Activated CD4-positive, alpha-beta T cell treated with anti-CD3 and anti-CD28 coated beads, Interleukin-2, amount 10 ng/mL, durations not matched to agents 24 days and 14 days (primary cell): ENCODE data around the gene ARHGEF12. TPM values are rescaled to one million over a fixed set of nuclear protein-coding genes. Genes with fewer than 3 reads are reported as not detected.

Experiments used
- DNase-seq: peaks from one replicate; pipeline ENCODE4 v3.0.0; 2022
- H3K27ac Mint-ChIP-seq: one replicate; pipeline ENCODE4 v1.8.0; 2022; ENCODE audit warnings: mild to moderate bottlenecking, mixed read lengths
- H3K27me3 Mint-ChIP-seq: one replicate; pipeline ENCODE4 v1.8.0; 2022; ENCODE audit warnings: mixed read lengths
- H3K36me3 Mint-ChIP-seq: one replicate; pipeline ENCODE4 v1.8.0; 2022; ENCODE audit warnings: low read depth, mild to moderate bottlenecking, mixed read lengths
- H3K4me1 Mint-ChIP-seq: one replicate; pipeline ENCODE4 v1.8.0; 2021; ENCODE audit warnings: mixed read lengths
- H3K4me3 Mint-ChIP-seq: one replicate; pipeline ENCODE4 v1.8.0; 2022; ENCODE audit warnings: mild to moderate bottlenecking, moderate library complexity, mixed read lengths
- H3K9me3 Mint-ChIP-seq: one replicate; pipeline ENCODE4 v1.8.0; 2021; ENCODE audit warnings: mixed read lengths
- intact Hi-C: fragments of 100-400 bp; cut with micrococcal nuclease; formaldehyde crosslinking; loops from one replicate; pipeline ENCODE4 v1.15.1; 2023
- total RNA-seq: library from RNA; stranded (reverse); gene quantifications from 2 replicates; pipeline ENCODE4 v1.2.3, GENCODE V29; 2022

ARHGEF12 gene
- total RNA-seq, 1 donor from 2014 or later: 20.3 TPM

GRCh38 chr11:120339394-120339890, 3.2 kb downstream of the ARHGEF12 start:
- intact Hi-C loops: loop anchor here (10.0 kb wide), 2 partner anchors 465 to 855 kb away; no protein-coding TSS in a partner anchor
- peaks cover 35% of the 10 kb centered on the region for H3K4me1 Mint-ChIP-seq
- peak overlapping the region; percentile 16 for H3K4me3 Mint-ChIP-seq
- peaks cover 9% of the 10 kb centered on the region for H3K36me3 Mint-ChIP-seq
- peaks cover 54% of the 10 kb centered on the region for H3K27me3 Mint-ChIP-seq
- DNase-seq: peak; percentile 63
- H3K9me3 Mint-ChIP-seq: peaks cover 6% of the 10 kb centered on the region
- H3K27ac Mint-ChIP-seq: no peak overlapping the region

- intact Hi-C loops: loop anchor here (5.0 kb wide), 1 partner anchor 93 kb away; no protein-coding TSS in a partner anchor
- peaks cover 39% of the 10 kb centered on the region for H3K4me1 Mint-ChIP-seq
- H3K36me3 Mint-ChIP-seq: peaks cover 9% of the 10 kb centered on the region
- DNase-seq: no peak
- H3K4me3 Mint-ChIP-seq: no peak overlapping the region
- H3K9me3 Mint-ChIP-seq: peaks cover 6% of the 10 kb centered on the region
- no peak overlapping the region for H3K27ac Mint-ChIP-seq
- peaks cover 54% of the 10 kb centered on the region for H3K27me3 Mint-ChIP-seq
Measured at GRCh38 chr11:120340529-120340928, 4.3 kb downstream of the ARHGEF12 start.

GRCh38 chr11:120342226-120342625, 6.0 kb downstream of the ARHGEF12 start:
- H3K27ac Mint-ChIP-seq: no peak overlapping the region
- H3K4me1 Mint-ChIP-seq: peaks cover 38% of the 10 kb centered on the region
- peaks cover 64% of the 10 kb centered on the region for H3K27me3 Mint-ChIP-seq
- H3K9me3 Mint-ChIP-seq: peaks cover 6% of the 10 kb centered on the region
- peaks cover 5% of the 10 kb centered on the region for H3K36me3 Mint-ChIP-seq
- intact Hi-C loops: loop anchor here (5.0 kb wide), 1 partner anchor 95 kb away; no protein-coding TSS in a partner anchor
- no peak overlapping the region for H3K4me3 Mint-ChIP-seq
- no peak for DNase-seq

GRCh38 chr11:120342678-120343077, 6.5 kb downstream of the ARHGEF12 start:
- intact Hi-C loops: loop anchor here (5.0 kb wide), 1 partner anchor 95 kb away; no protein-coding TSS in a partner anchor
- no peak for DNase-seq
- no peak overlapping the region for H3K27ac Mint-ChIP-seq

GRCh38 chr11:120343429-120343828, 7.2 kb downstream of the ARHGEF12 start:
- no peak overlapping the region for H3K4me3 Mint-ChIP-seq

More at GRCh38 chr11:120342678-120343077, 6.5 kb downstream of the ARHGEF12 start:
- H3K4me3 Mint-ChIP-seq: no peak overlapping the region
- peaks cover 64% of the 10 kb centered on the region for H3K27me3 Mint-ChIP-seq
- peaks cover 35% of the 10 kb centered on the region for H3K4me1 Mint-ChIP-seq
- peaks cover 6% of the 10 kb centered on the region for H3K9me3 Mint-ChIP-seq
- peaks cover 5% of the 10 kb centered on the region for H3K36me3 Mint-ChIP-seq

GRCh38 chr11:120344302-120345004, 8.2 kb downstream of the ARHGEF12 start:
- H3K4me3 Mint-ChIP-seq: peak overlapping the region; percentile 61
- peaks cover 3% of the 10 kb centered on the region for H3K36me3 Mint-ChIP-seq
- H3K27ac Mint-ChIP-seq: peak overlapping the region; percentile 38
- H3K4me1 Mint-ChIP-seq: peaks cover 25% of the 10 kb centered on the region
- peaks cover 64% of the 10 kb centered on the region for H3K27me3 Mint-ChIP-seq
- DNase-seq: peak; percentile 92
- peaks cover 6% of the 10 kb centered on the region for H3K9me3 Mint-ChIP-seq
- intact Hi-C loops: loop anchor here (5.0 kb wide), 1 partner anchor 97 kb away; no protein-coding TSS in a partner anchor

More at GRCh38 chr11:120343429-120343828, 7.2 kb downstream of the ARHGEF12 start:
- intact Hi-C loops: loop anchor here (5.0 kb wide), 1 partner anchor 96 kb away; no protein-coding TSS in a partner anchor
- Mint-ChIP-seq H3K4me1 (peaks cover 30% of the 10 kb centered on the region), H3K27ac (no peak overlapping the region), H3K27me3 (peaks cover 62% of the 10 kb centered on the region), H3K9me3 (peaks cover 6% of the 10 kb centered on the region), H3K36me3 (peaks cover 3% of the 10 kb centered on the region)
- no peak for DNase-seq

GRCh38 chr11:120346233-120346632, 10.0 kb downstream of the ARHGEF12 start:
- no peak overlapping the region for H3K27ac Mint-ChIP-seq
- H3K9me3 Mint-ChIP-seq: peaks cover 6% of the 10 kb centered on the region
- H3K4me3 Mint-ChIP-seq: no peak overlapping the region
- H3K4me1 Mint-ChIP-seq: peaks cover 16% of the 10 kb centered on the region
- intact Hi-C loops: no loop called here
- peaks cover 63% of the 10 kb centered on the region for H3K27me3 Mint-ChIP-seq
- DNase-seq: no peak
- peaks cover 3% of the 10 kb centered on the region for H3K36me3 Mint-ChIP-seq

- H3K4me1 Mint-ChIP-seq: peaks cover 3% of the 10 kb centered on the region
Measured at GRCh38 chr11:120350637-120351036, 14.4 kb downstream of the ARHGEF12 start.

GRCh38 chr11:120352405-120352804, 16.2 kb downstream of the ARHGEF12 start:
- Mint-ChIP-seq H3K4me1 (no peaks in the 10 kb centered on the region), H3K9me3 (no peaks in the 10 kb centered on the region), H3K27ac (no peak overlapping the region), H3K27me3 (peaks cover 52% of the 10 kb centered on the region), H3K4me3 (no peak overlapping the region), H3K36me3 (no peaks in the 10 kb centered on the region)
- no peak for DNase-seq
- intact Hi-C loops: no loop called here

More at GRCh38 chr11:120350637-120351036, 14.4 kb downstream of the ARHGEF12 start:
- no peak for DNase-seq
- peaks cover 65% of the 10 kb centered on the region for H3K27me3 Mint-ChIP-seq
- intact Hi-C loops: no loop called here
- no peak overlapping the region for H3K27ac Mint-ChIP-seq
- H3K36me3 Mint-ChIP-seq: no peaks in the 10 kb centered on the region
- no peak overlapping the region for H3K4me3 Mint-ChIP-seq
- no peaks in the 10 kb centered on the region for H3K9me3 Mint-ChIP-seq

GRCh38 chr11:120354068-120354467, 17.9 kb downstream of the ARHGEF12 start:
- H3K4me3 Mint-ChIP-seq: no peak overlapping the region
- DNase-seq: no peak

GRCh38 chr11:120354779-120355178, 18.6 kb downstream of the ARHGEF12 start:
- Mint-ChIP-seq H3K27ac (no peak overlapping the region), H3K4me3 (no peak overlapping the region), H3K9me3 (no peaks in the 10 kb centered on the region), H3K36me3 (no peaks in the 10 kb centered on the region), H3K4me1 (no peaks in the 10 kb centered on the region), H3K27me3 (peaks cover 48% of the 10 kb centered on the region)
- DNase-seq: no peak
- intact Hi-C loops: no loop called here

More at GRCh38 chr11:120354068-120354467, 17.9 kb downstream of the ARHGEF12 start:
- no peaks in the 10 kb centered on the region for H3K36me3 Mint-ChIP-seq
- H3K27me3 Mint-ChIP-seq: peaks cover 52% of the 10 kb centered on the region
- intact Hi-C loops: no loop called here
- no peaks in the 10 kb centered on the region for H3K9me3 Mint-ChIP-seq
- no peaks in the 10 kb centered on the region for H3K4me1 Mint-ChIP-seq
- no peak overlapping the region for H3K27ac Mint-ChIP-seq

GRCh38 chr11:120357620-120358019, 21.4 kb downstream of the ARHGEF12 start:
- H3K27ac Mint-ChIP-seq: no peak overlapping the region
- no peaks in the 10 kb centered on the region for H3K36me3 Mint-ChIP-seq
- no peak overlapping the region for H3K4me3 Mint-ChIP-seq
- DNase-seq: no peak
- intact Hi-C loops: no loop called here
- H3K9me3 Mint-ChIP-seq: no peaks in the 10 kb centered on the region
- H3K4me1 Mint-ChIP-seq: no peaks in the 10 kb centered on the region
- peaks cover 38% of the 10 kb centered on the region for H3K27me3 Mint-ChIP-seq

- Mint-ChIP-seq H3K36me3 (no peaks in the 10 kb centered on the region), H3K4me3 (no peak overlapping the region), H3K4me1 (no peaks in the 10 kb centered on the region), H3K9me3 (no peaks in the 10 kb centered on the region), H3K27me3 (peaks cover 36% of the 10 kb centered on the region), H3K27ac (no peak overlapping the region)
- no peak for DNase-seq
- intact Hi-C loops: no loop called here
Measured at GRCh38 chr11:120358729-120359128, 22.5 kb downstream of the ARHGEF12 start.

- no peaks in the 10 kb centered on the region for H3K4me1 Mint-ChIP-seq
- H3K27ac Mint-ChIP-seq: no peak overlapping the region
- no peaks in the 10 kb centered on the region for H3K36me3 Mint-ChIP-seq
- peaks cover 22% of the 10 kb centered on the region for H3K27me3 Mint-ChIP-seq
- H3K9me3 Mint-ChIP-seq: no peaks in the 10 kb centered on the region
- intact Hi-C loops: no loop called here
- H3K4me3 Mint-ChIP-seq: no peak overlapping the region
- DNase-seq: no peak
Measured at GRCh38 chr11:120363436-120363835, 27.2 kb downstream of the ARHGEF12 start.
